Transverse colon (tissue), 4 donors: ENCODE data around the gene STK39. TPM values are rescaled to one million over a fixed set of nuclear protein-coding genes. Genes with fewer than 3 reads are reported as not detected.
A peak's percentile ranks its signal among the peaks of the same experiment; 100 is the strongest.

ENCODE experiments used
- DNase-seq: peaks from one replicate; pipeline ENCODE4 v3.0.0-alpha.2; 2019
- H3K27ac ChIP-seq, 4 donors: fragments of 200-600 bp; sonication (generic); 2 replicates each; pipeline ENCODE4 v1.5.1; 2016 to 2018; ENCODE audit warnings: inconsistent platforms in 4 of 4
- H3K27me3 ChIP-seq: fragments of 200-600 bp; sonication (generic); 2 replicates; pipeline ENCODE4 v1.5.1; 2017; ENCODE audit warnings: inconsistent platforms
- H3K36me3 ChIP-seq, 4 donors: fragments of 200-600 bp; sonication (generic); 2 replicates each; pipeline ENCODE4 v1.5.1; 2017 to 2019; ENCODE audit warnings: inconsistent platforms in 4 of 4
- H3K4me1 ChIP-seq, 4 donors: fragments of 200-600 bp; sonication (generic); 2 replicates each; pipeline ENCODE4 v1.5.1; 2017 to 2020; ENCODE audit warnings: inconsistent platforms in 4 of 4
- H3K4me3 ChIP-seq, 4 donors: fragments of 200-600 bp; sonication (generic); 1 replicate in 1 of 4; 2 replicates in 3 of 4; pipeline versions ENCODE4 v1.5.1 to v1.6.1; 2017 to 2019; ENCODE audit warnings: inconsistent platforms in 4 of 4
- H3K9me3 ChIP-seq, 2 donors: fragments of 200-600 bp; sonication (generic); 2 replicates each; pipeline ENCODE4 v1.5.1; 2017 to 2019; ENCODE audit warnings: inconsistent platforms in 2 of 2
- CTCF ChIP-seq, 5 experiments: fragments of 200-600 bp in 3 of 5; fragments of 450-650 bp in 2 of 5; sonication (generic) in 3 of 5; IDR thresholded peaks; 1 replicate in 2 of 5; 2 replicates in 3 of 5; pipeline ENCODE4 v1.5.1; 2016 to 2017; ENCODE audit warnings: antibody characterized with exemption in 5 of 5, inconsistent platforms in 3 of 5, mild to moderate bottlenecking in 2 of 5, moderate library complexity in 1 of 5
- EP300 ChIP-seq: sonication (generic); formaldehyde crosslinking; IDR thresholded peaks from one replicate; pipeline ENCODE4 v1.6.1; 2017; ENCODE audit warnings: antibody characterized with exemption, low read depth
- POLR2A ChIP-seq: fragments of 450-650 bp; IDR thresholded peaks from one replicate; pipeline ENCODE4 v1.6.1; 2016; ENCODE audit warnings: antibody characterized with exemption, mild to moderate bottlenecking, moderate library complexity
- POLR2AphosphoS5 ChIP-seq, 3 donors: sonication (generic); formaldehyde crosslinking; IDR thresholded peaks; one replicate each; pipeline ENCODE4 v1.6.1; 2016; ENCODE audit warnings: antibody characterized with exemption in 3 of 3
- WGBS, 2 donors: methylation state at CpG; one replicate each; pipeline ENCODE4 v1.1.5; 2018; ENCODE audit warnings: low coverage in 1 of 2; 5-methylcytosine and 5-hydroxymethylcytosine counted together
- in situ Hi-C, 4 donors: fragments of 200-750 bp; cut with MboI; loops; one replicate each; pipeline versions ENCODE4 v1.15.0 to v1.15.1; 2017; ENCODE audit warnings: low sequenced_read_pairs in 3 of 4, low pct_ligation_motif_present in 1 of 4, low pct_unique_long_range_greater_than_20kb in 1 of 4
- intact Hi-C: fragments of 100-400 bp; cut with DNase I; formaldehyde crosslinking; loops from one replicate; pipeline ENCODE4 v1.15.1; 2023; ENCODE audit warnings: low total_unique reads
- total RNA-seq, 4 donors: library from RNA; depleted of rRNA; stranded (reverse); fragments of >200 nt; gene quantifications; one replicate each; pipeline ENCODE4 v1.1.0, GENCODE V29; 2016

STK39 gene
- total RNA-seq, 4 donors from 2014 or later = 30.6 to 46.1 (median 36.7) TPM

GRCh38 chr2:168155680-168156079, 91.7 kb downstream of the STK39 start:
- intact Hi-C loops = no loop called here
- H3K27me3 ChIP-seq = no peaks in the 10 kb centered on the region
- no peak overlapping the region for H3K4me3 ChIP-seq
- no peaks in the 10 kb centered on the region for H3K9me3 ChIP-seq
- no peak overlapping the region for H3K27ac ChIP-seq
- in situ Hi-C loops = no loop called here
- H3K36me3 ChIP-seq = peaks cover 0 to 2% (median 0%) of the 10 kb centered on the region in 4 donors
- TF ChIP-seq CTCF (IDR thresholded peaks at IDR 0.05) (no peak), POLR2AphosphoS5 (IDR thresholded peaks at IDR 0.05) (no peak), POLR2A (no peak), EP300 (no peak)
- DNase-seq = no peak
- WGBS, 2 donors = 94% methylated on average over 2 of the region's 2 CpGs; no CpG with 5 or more reads in 1 of the 2 donors
- peaks cover 0 to 11% (median 4%) of the 10 kb centered on the region in 4 donors for H3K4me1 ChIP-seq

DNA sequence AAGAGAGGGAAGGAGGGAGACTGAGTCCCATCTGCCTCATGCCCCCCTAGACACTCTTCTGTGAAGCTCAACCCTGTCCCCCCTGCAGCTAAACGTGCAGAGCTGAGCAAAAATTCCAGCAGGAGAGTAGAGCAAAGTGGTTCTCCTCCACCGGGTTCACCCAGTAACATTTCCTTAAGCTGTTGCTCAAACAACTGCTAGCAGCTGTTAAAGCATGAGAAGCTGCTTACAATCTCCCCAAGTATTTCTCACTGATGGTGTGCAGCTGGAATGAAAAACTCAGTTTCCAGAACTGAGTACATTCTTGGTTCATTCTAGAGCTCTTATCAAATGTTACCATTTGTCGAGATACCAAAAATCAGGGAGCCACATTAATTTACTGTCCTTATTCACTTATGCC, 92.3 kb downstream of the STK39 start:
- 40 to 52% methylated on average over 1 to 3 of the region's 3 CpGs for WGBS, 2 donors
- DNase-seq = no peak

GRCh38 chr2:168152902-168153530, 94.4 kb downstream of the STK39 start:
- Histone ChIP-seq H3K36me3 (peaks cover 0 to 3% (median 0%) of the 10 kb centered on the region in 4 donors), H3K27me3 (no peaks in the 10 kb centered on the region), H3K4me3 (no peak overlapping the region), H3K9me3 (no peaks in the 10 kb centered on the region), H3K27ac (no peak overlapping the region), H3K4me1 (peaks cover 0 to 11% (median 4%) of the 10 kb centered on the region in 4 donors)
- WGBS, 2 donors = 97 to 100% methylated on average over 2 of the region's 2 CpGs
- in situ Hi-C loops (no loop called here), intact Hi-C loops (no loop called here)
- DNase-seq = no peak
- TF ChIP-seq POLR2A (no peak), EP300 (no peak), POLR2AphosphoS5 (IDR thresholded peaks at IDR 0.05) (no peak), CTCF (IDR thresholded peaks at IDR 0.05) (no peak)

More for the DNA sequence above, 92.3 kb downstream of the STK39 start:
- Histone ChIP-seq H3K36me3 (peaks cover 0 to 3% (median 0%) of the 10 kb centered on the region in 4 donors), H3K9me3 (no peaks in the 10 kb centered on the region), H3K27me3 (no peaks in the 10 kb centered on the region), H3K27ac (no peak overlapping the region), H3K4me3 (no peak overlapping the region), H3K4me1 (peaks cover 0 to 11% (median 4%) of the 10 kb centered on the region in 4 donors)
- TF ChIP-seq EP300 = no peak
- TF ChIP-seq CTCF (IDR thresholded peaks at IDR 0.05) = no peak
- TF ChIP-seq POLR2AphosphoS5 (IDR thresholded peaks at IDR 0.05) = peak in 2 of 3 donors; percentile 43 to 45
- no peak for TF ChIP-seq POLR2A
- in situ Hi-C loops (no loop called here), intact Hi-C loops (no loop called here)

DNA sequence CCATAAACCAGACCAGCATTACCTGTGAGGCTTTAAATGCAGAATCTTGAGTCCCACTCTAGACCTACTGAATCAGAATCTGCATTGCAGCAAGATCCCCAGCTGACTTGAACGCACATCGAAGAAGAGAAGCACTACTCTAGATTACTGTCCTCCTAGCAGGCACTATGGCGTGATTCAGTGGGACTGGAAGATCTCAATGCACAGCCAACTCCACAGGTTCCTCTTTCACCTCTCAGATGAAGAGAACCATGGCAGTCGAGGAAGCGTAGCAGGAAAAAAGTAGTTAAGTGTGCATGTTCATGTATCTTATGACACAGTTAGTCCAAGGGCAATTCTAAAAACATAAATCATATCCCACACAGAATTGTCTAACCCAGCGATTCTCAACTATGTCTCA, 97.4 kb downstream of the STK39 start:
- in situ Hi-C loops = loop anchor here in 1 of 4 donors (25.0 kb wide), 1 partner anchor 762 kb away; the partner anchor contains the start of gene G6PC2
- Histone ChIP-seq H3K27me3 (no peaks in the 10 kb centered on the region), H3K4me1 (no peaks in the 10 kb centered on the region), H3K4me3 (no peak overlapping the region), H3K9me3 (no peaks in the 10 kb centered on the region), H3K27ac (no peak overlapping the region), H3K36me3 (peaks cover 0 to 3% (median 0%) of the 10 kb centered on the region in 4 donors)
- intact Hi-C loops = no loop called here
- TF ChIP-seq POLR2A = no peak
- no peak for TF ChIP-seq CTCF (IDR thresholded peaks at IDR 0.05)
- TF ChIP-seq EP300 = no peak
- no peak for TF ChIP-seq POLR2AphosphoS5 (IDR thresholded peaks at IDR 0.05)
- 71 to 85% methylated on average over 1 to 6 of the region's 6 CpGs for WGBS, 2 donors
- no peak for DNase-seq
